ENCODE measurements around the gene MOB1A. TPM values are rescaled to one million over a fixed set of nuclear protein-coding genes. Genes with fewer than 3 reads are reported as not detected.

MOB1A gene
- total and polyA plus RNA-seq, 2 of the 8 experiments (the other 6 are each of a cell fraction or from before 2014, with no cell fraction given), result 21.6 to 91.7 TPM

DNA sequence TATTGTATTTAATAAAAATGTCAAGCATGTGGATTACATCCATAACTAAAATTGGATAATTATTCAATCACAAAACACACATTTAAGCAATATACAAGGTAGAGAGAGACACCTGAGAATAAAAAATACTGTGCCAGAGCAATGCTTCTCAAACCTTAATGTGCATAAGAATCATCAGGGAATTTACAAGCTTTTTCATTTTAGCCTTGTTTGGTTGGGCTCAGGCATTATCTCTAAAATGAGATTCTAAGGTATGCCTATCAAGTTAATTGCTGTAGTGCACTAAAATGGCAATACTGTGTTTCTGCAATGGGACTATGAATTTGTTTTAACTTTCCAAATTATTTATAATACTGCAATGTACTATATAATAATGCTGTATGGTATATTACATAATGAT is 983 bp downstream of the MOB1A start:
- POLR2A ChIA-PET (ENCODE audit: partially characterized antibody), result interaction anchor here (0.7 to 72.1 kb wide), 9 partner anchors 0 to 349 kb away, joined by 3 to 2699 read pairs (median 3); partner anchors contain the start of genes BOLA3, MOB1A, MTHFD2 and STAMBP
- H3K79me2 ChIP-seq (ENCODE audit: control insufficient read depth in 1 of 2, insufficient read depth in 2 of 2, low read length in 2 of 2), result peaks cover 13 to 50% of the 10 kb centered on the region in 2 experiments
- peak overlapping the region; percentile 88 to 96 (median 92); a peak in 6 of 7 replicates for H3K9ac ChIP-seq (replicated peaks in 1 of 4; ENCODE audit: extremely low read depth in 1 of 4, low read depth in 3 of 4, low read length in 3 of 4)
- TF ChIP-seq EZH2 (IDR thresholded peaks at IDR 0.05; ENCODE audit: low read depth, low read length, severe bottlenecking) (no peak), BACH1 (IDR thresholded peaks at IDR 0.05; ENCODE audit: low read length) (no peak), SUZ12 (IDR thresholded peaks at IDR 0.05; ENCODE audit: low read length) (no peak), CREB1 (IDR thresholded peaks at IDR 0.05) (no peak), KDM1A (IDR thresholded peaks at IDR 0.05; ENCODE audit: borderline replicate concordance, low read length) (no peak), HDAC6 (IDR thresholded peaks at IDR 0.05; ENCODE audit: low read depth, low read length) (no peak), SP1 (IDR thresholded peaks at IDR 0.05; ENCODE audit: low read depth, low read length) (no peak), CTBP2 (IDR thresholded peaks at IDR 0.05; ENCODE audit: borderline replicate concordance, insufficient read depth, insufficient read length, low read length) (no peak), RBBP5 (IDR thresholded peaks at IDR 0.05; ENCODE audit: borderline replicate concordance, low read depth, low read length) (no peak), CEBPB (IDR thresholded peaks at IDR 0.05; ENCODE audit: low read depth, low read length) (no peak), CBX8 (IDR thresholded peaks at IDR 0.05; ENCODE audit: borderline replicate concordance, low read depth, low read length) (no peak), GTF2F1 (IDR thresholded peaks at IDR 0.05; ENCODE audit: borderline replicate concordance, low read depth, low read length) (no peak)

More for the DNA sequence above, 983 bp downstream of the MOB1A start:
- Histone ChIP-seq H3K4me1 (replicated peaks in 1 of 4; ENCODE audit: control insufficient read depth in 3 of 4, insufficient read depth in 4 of 4, low read length in 3 of 4) (peaks cover 0 to 5% (median 2%) of the 10 kb centered on the region in 4 experiments; a peak in 3 of 7 replicates), H2BK12ac (ENCODE audit: low read depth, low read length) (no peak overlapping the region), H4K20me1 (replicated peaks in 1 of 2; ENCODE audit: control insufficient read depth in 1 of 2, insufficient read depth in 2 of 2, low read length in 2 of 2) (peaks cover 0 to 5% of the 10 kb centered on the region in 2 experiments), H4K5ac (ENCODE audit: insufficient read length, low read depth, low read length) (no peak overlapping the region), H2BK20ac (ENCODE audit: low read length) (no peak overlapping the region), H2BK120ac (replicated peaks; ENCODE audit: low read depth, low read length) (no peak overlapping the region), H3K9me3 (ENCODE audit: insufficient read depth in 2 of 2, low read depth in 1 of 2, low read length in 1 of 2) (peaks cover 0 to 2% of the 10 kb centered on the region in 2 experiments; a peak in 1 of 4 replicates), H3K27ac (ENCODE audit: low read depth, low read length) (peak overlapping the region; percentile 84; the same call in 1 of the 2 replicates), H3K56ac (replicated peaks; ENCODE audit: insufficient read length, low read depth, low read length) (no peak overlapping the region), H3K18ac (ENCODE audit: extremely low read depth, low read length) (no peak overlapping the region), H3K4me2 (ENCODE audit: insufficient read depth in 1 of 2, low read depth in 2 of 2, low read length in 2 of 2) (peak overlapping the region; percentile 60 to 71), H3K4me3 (ENCODE audit: extremely low read depth in 1 of 4, insufficient read depth in 2 of 4, low read depth in 3 of 4, low read length in 4 of 4) (peak overlapping the region; percentile 86 to 94 (median 90)), H2BK5ac (ENCODE audit: low read depth, low read length) (no peak overlapping the region), H3K36me3 (ENCODE audit: control insufficient read depth in 2 of 4, insufficient read depth in 4 of 4, low read length in 3 of 4) (peaks cover 0 to 4% (median 1%) of the 10 kb centered on the region in 4 experiments; a peak in 2 of 8 replicates), H2BK15ac (ENCODE audit: low read length) (no peak overlapping the region), H3K23me2 (ENCODE audit: low read depth, low read length) (no peaks in the 10 kb centered on the region; the same call in 1 of the 2 replicates), H3K14ac (ENCODE audit: insufficient read length) (no peak overlapping the region), H4K91ac (replicated peaks; ENCODE audit: insufficient read length, low read length) (no peak overlapping the region), H2AK5ac (ENCODE audit: low read depth, low read length) (no peak overlapping the region), H2AFZ (ENCODE audit: low read length) (no peak overlapping the region), H3K79me1 (ENCODE audit: low read depth, low read length) (0 out of 2 replicates have a peak, but pooled peaks cover 2% of the 10 kb centered on the region), H3K27me3 (replicated peaks in 1 of 4; ENCODE audit: control insufficient read depth in 3 of 4, extremely low read depth in 1 of 4, insufficient read depth in 3 of 4, low read length in 3 of 4) (no peaks in the 10 kb centered on the region), H4K8ac (ENCODE audit: extremely low read depth, insufficient read depth, low read length) (no peak overlapping the region), H3K4ac (replicated peaks; ENCODE audit: insufficient read length, low read depth, low read length) (no peak overlapping the region), H3K23ac (ENCODE audit: insufficient read length) (no peak overlapping the region)
- CTCF ChIA-PET (ENCODE audit: partially characterized antibody), result interaction anchor here (0.7 to 3.6 kb wide), 7 partner anchors 9 to 196 kb away, joined by 3 to 21 read pairs (median 5); partner anchors contain the start of genes BOLA3 and MTHFD2
- FAIRE-seq, result no peak
- DNase-seq (ENCODE audit: low read depth in 1 of 2, low spot score in 2 of 2), result no peak

Data from H1 (cell line).